SU-DHL-6 (cell line): ENCODE results near the gene CTRL.

Experiments used
- H2AFZ ChIP-seq: fragments of 200-600 bp; sonication (generic); 2 replicates; pipeline ENCODE4 v1.6.1; 2014; ENCODE audit warnings: low read depth, mild to moderate bottlenecking, moderate library complexity, mixed read lengths, antibody characterized with exemption, low read length; ENCODE audit not compliant: severe bottlenecking
- H3F3A ChIP-seq: fragments of 200-600 bp; shearing (Covaris generic); 2 replicates; pipeline ENCODE4 v1.6.0; 2016; ENCODE audit warnings: antibody characterized with exemption, mild to moderate bottlenecking; ENCODE audit not compliant: insufficient read depth
- H3K27ac ChIP-seq: fragments of 200-600 bp; sonication (generic); 2 replicates; pipeline ENCODE4 v1.5.1; 2016; ENCODE audit warnings: low read depth, mild to moderate bottlenecking, low read length, moderate library complexity, mixed read lengths
- H3K27me3 ChIP-seq: fragments of 200-600 bp; sonication (generic), shearing (Covaris generic); 2 replicates; pipeline ENCODE4 v1.6.0; 2014; ENCODE audit warnings: mild to moderate bottlenecking, low read length
- H3K36me3 ChIP-seq: fragments of 200-600 bp; sonication (generic); 2 replicates; pipeline ENCODE4 v1.6.1; 2014; ENCODE audit warnings: mild to moderate bottlenecking, low read length, mixed read lengths
- H3K4me2 ChIP-seq: fragments of 300-600, 200-600 bp; shearing (Covaris generic), sonication (generic); 2 replicates; pipeline ENCODE4 v1.6.0; 2014; ENCODE audit warnings: low read length, low read depth, mild to moderate bottlenecking; ENCODE audit not compliant: poor library complexity, severe bottlenecking
- H3K4me3 ChIP-seq: fragments of 200-600 bp; sonication (generic); 2 replicates; pipeline ENCODE4 v1.5.1; 2014; ENCODE audit warnings: antibody characterized with exemption, low read length, mild to moderate bottlenecking, mixed read lengths; ENCODE audit not compliant: insufficient read depth, poor library complexity, severe bottlenecking
- H3K79me2 ChIP-seq: fragments of 200-600 bp; sonication (generic); 2 replicates; pipeline ENCODE4 v1.6.1; 2014; ENCODE audit warnings: mild to moderate bottlenecking, low read length, moderate library complexity; ENCODE audit not compliant: insufficient read depth
- H3K9ac ChIP-seq: fragments of 200-600 bp; sonication (generic); 2 replicates; pipeline ENCODE4 v1.7.0; 2014; ENCODE audit warnings: mild to moderate bottlenecking, low read length
- H3K9me2 ChIP-seq: fragments of 200-600 bp; sonication (generic); replicated peaks from 2 replicates; pipeline ENCODE4 v1.6.1; 2014; ENCODE audit warnings: low read length; ENCODE audit not compliant: insufficient read depth
- H3K9me3 ChIP-seq: fragments of 200-600 bp; sonication (generic); 2 replicates; pipeline ENCODE4 v1.6.1; 2014; ENCODE audit warnings: low read length, mixed read lengths; ENCODE audit not compliant: insufficient read depth
- H4K20me1 ChIP-seq: fragments of 200-600 bp; sonication (generic); 2 replicates; pipeline ENCODE4 v1.6.1; 2014; ENCODE audit warnings: low read depth, mild to moderate bottlenecking, antibody characterized with exemption, low read length, moderate library complexity, mixed read lengths
- EZH2phosphoT487 ChIP-seq: fragments of 200-600 bp; sonication (generic), shearing (Covaris generic); conservative IDR thresholded peaks from 2 replicates; pipeline ENCODE4 v1.6.1; 2018; ENCODE audit warnings: mild to moderate bottlenecking, antibody characterized with exemption, low read length, moderate library complexity, mixed read lengths
- TF ChIP-seq, protein P1 (sequence below): fragments of 200-600 bp; sonication (generic); IDR thresholded peaks from one replicate; pipeline ENCODE4 v1.5.1; 2017; ENCODE audit warnings: antibody characterized with exemption, mild to moderate bottlenecking, low read length, moderate library complexity; ENCODE audit not compliant: insufficient read depth, poor library complexity, severe bottlenecking

CTRL gene

GRCh38 chr16:67914758-67915495 is 16.7 kb downstream of the CTRL start:
- H3K27ac ChIP-seq = no peak overlapping the region
- TF ChIP-seq EZH2phosphoT487 = no peak
- TF ChIP-seq, protein P1, sequence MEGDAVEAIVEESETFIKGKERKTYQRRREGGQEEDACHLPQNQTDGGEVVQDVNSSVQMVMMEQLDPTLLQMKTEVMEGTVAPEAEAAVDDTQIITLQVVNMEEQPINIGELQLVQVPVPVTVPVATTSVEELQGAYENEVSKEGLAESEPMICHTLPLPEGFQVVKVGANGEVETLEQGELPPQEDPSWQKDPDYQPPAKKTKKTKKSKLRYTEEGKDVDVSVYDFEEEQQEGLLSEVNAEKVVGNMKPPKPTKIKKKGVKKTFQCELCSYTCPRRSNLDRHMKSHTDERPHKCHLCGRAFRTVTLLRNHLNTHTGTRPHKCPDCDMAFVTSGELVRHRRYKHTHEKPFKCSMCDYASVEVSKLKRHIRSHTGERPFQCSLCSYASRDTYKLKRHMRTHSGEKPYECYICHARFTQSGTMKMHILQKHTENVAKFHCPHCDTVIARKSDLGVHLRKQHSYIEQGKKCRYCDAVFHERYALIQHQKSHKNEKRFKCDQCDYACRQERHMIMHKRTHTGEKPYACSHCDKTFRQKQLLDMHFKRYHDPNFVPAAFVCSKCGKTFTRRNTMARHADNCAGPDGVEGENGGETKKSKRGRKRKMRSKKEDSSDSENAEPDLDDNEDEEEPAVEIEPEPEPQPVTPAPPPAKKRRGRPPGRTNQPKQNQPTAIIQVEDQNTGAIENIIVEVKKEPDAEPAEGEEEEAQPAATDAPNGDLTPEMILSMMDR = no peak
- H3K79me2 ChIP-seq = no peaks in the 10 kb centered on the region
- no peak overlapping the region for H3K4me2 ChIP-seq
- no peak overlapping the region for H3K9ac ChIP-seq
- no peaks in the 10 kb centered on the region for H3K36me3 ChIP-seq
- H3F3A ChIP-seq = no peaks in the 10 kb centered on the region
- no peak overlapping the region for H3K4me3 ChIP-seq
- no peaks in the 10 kb centered on the region for H3K9me3 ChIP-seq
- no peak overlapping the region for H2AFZ ChIP-seq
- H3K9me2 ChIP-seq = no peaks in the 10 kb centered on the region
- no peaks in the 10 kb centered on the region for H4K20me1 ChIP-seq
- H3K27me3 ChIP-seq = no peaks in the 10 kb centered on the region

- H3K27ac ChIP-seq = no peak overlapping the region
- no peak overlapping the region for H3K4me2 ChIP-seq
Measured at GRCh38 chr16:67910158-67910557, 21.5 kb downstream of the CTRL start.

GRCh38 chr16:67909056-67909742 is 22.5 kb downstream of the CTRL start:
- no peaks in the 10 kb centered on the region for H3K9me3 ChIP-seq
- no peak overlapping the region for H3K9ac ChIP-seq
- no peaks in the 10 kb centered on the region for H3K36me3 ChIP-seq
- no peak overlapping the region for H3K4me3 ChIP-seq
- no peak overlapping the region for H2AFZ ChIP-seq
- H3K79me2 ChIP-seq = no peaks in the 10 kb centered on the region
- no peaks in the 10 kb centered on the region for H3K9me2 ChIP-seq
- H4K20me1 ChIP-seq = no peaks in the 10 kb centered on the region
- no peak overlapping the region for H3K4me2 ChIP-seq
- no peaks in the 10 kb centered on the region for H3K27me3 ChIP-seq
- no peaks in the 10 kb centered on the region for H3F3A ChIP-seq
- no peak for TF ChIP-seq EZH2phosphoT487
- TF ChIP-seq, protein P1 = no peak
- no peak overlapping the region for H3K27ac ChIP-seq

More at GRCh38 chr16:67910158-67910557, 21.5 kb downstream of the CTRL start:
- H3K9me2 ChIP-seq = no peaks in the 10 kb centered on the region
- no peaks in the 10 kb centered on the region for H3K9me3 ChIP-seq
- H3K27me3 ChIP-seq = no peaks in the 10 kb centered on the region
- no peaks in the 10 kb centered on the region for H4K20me1 ChIP-seq
- no peak overlapping the region for H3K4me3 ChIP-seq
- H3F3A ChIP-seq = no peaks in the 10 kb centered on the region
- TF ChIP-seq, protein P1 = no peak
- no peak for TF ChIP-seq EZH2phosphoT487
- H3K9ac ChIP-seq = no peak overlapping the region
- H2AFZ ChIP-seq = no peak overlapping the region
- no peaks in the 10 kb centered on the region for H3K79me2 ChIP-seq
- H3K36me3 ChIP-seq = no peaks in the 10 kb centered on the region
